Measurements from ENCODE around the gene SEC14L1. TPM values are rescaled to one million over a fixed set of nuclear protein-coding genes. Genes with fewer than 3 reads are reported as not detected.
A peak's percentile ranks its signal among the peaks of the same experiment; 100 is the strongest.

SEC14L1 gene
- total and polyA plus RNA-seq, 2 of the 8 experiments (the other 6 are each of a cell fraction or from before 2014, with no cell fraction given): 27.2 to 74.4 TPM

DNA sequence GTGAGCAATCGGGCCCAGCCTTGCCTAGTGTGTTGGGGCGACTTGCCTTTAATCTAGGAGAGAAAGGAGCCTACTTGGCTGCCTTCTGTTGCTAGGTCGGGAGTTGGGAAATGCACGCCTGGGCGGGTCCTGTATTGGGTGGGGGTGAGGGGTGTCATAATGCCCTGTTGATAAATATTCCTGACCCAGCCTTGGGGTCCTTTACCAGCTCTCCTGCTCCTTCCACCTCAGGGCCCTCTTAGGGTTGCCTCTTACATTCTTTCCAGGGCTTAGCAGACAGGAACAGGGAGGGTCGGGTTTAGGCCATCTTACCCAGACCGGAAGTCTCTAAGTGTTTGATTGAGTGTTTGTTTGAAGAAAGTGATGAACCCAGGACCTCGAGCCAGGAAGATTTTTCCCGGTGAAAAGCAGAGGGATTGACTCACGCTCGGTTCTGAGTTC is 112.9 kb downstream of the SEC14L1 start:
- WGBS, 2 experiments (ENCODE audit: extremely low coverage in 1 of 2, insufficient coverage in 1 of 2, insufficient read length in 1 of 2, insufficient replicate concordance in 2 of 2, low coverage in 1 of 2, low lambda C conversion rate in 2 of 2, missing lambda C conversion rate in 1 of 2): 78% methylated on average over 11 of the region's 11 CpGs; no CpG with 5 or more reads in 1 of the 2 experiments
- Histone ChIP-seq H3K79me2 (ENCODE audit: control insufficient read depth in 1 of 2, insufficient read depth in 2 of 2, low read length in 2 of 2) (no peaks in the 10 kb centered on the region), H4K91ac (replicated peaks; ENCODE audit: insufficient read length, low read length) (no peak overlapping the region), H3K9me3 (ENCODE audit: insufficient read depth in 2 of 2, low read depth in 1 of 2, low read length in 1 of 2) (no peaks in the 10 kb centered on the region), H3K23me2 (ENCODE audit: low read depth, low read length) (peaks cover 5% of the 10 kb centered on the region; the same call in 1 of the 2 replicates), H4K5ac (ENCODE audit: insufficient read length, low read depth, low read length) (no peak overlapping the region), H3K18ac (ENCODE audit: extremely low read depth, low read length) (no peak overlapping the region; the same call in none of the 2 replicates), H3K27me3 (replicated peaks in 1 of 4; ENCODE audit: control insufficient read depth in 3 of 4, extremely low read depth in 1 of 4, insufficient read depth in 3 of 4, low read length in 3 of 4) (peaks cover 0 to under 1% (median 0%) of the 10 kb centered on the region in 4 experiments; a peak in 1 of 7 replicates), H2BK15ac (ENCODE audit: low read length) (0 out of 2 replicates have a peak overlapping the region, but pooled peaks have one; percentile 16), H2BK20ac (ENCODE audit: low read length) (no peak overlapping the region), H2BK120ac (replicated peaks; ENCODE audit: low read depth, low read length) (no peak overlapping the region), H2AK5ac (ENCODE audit: low read depth, low read length) (no peak overlapping the region), H2BK12ac (ENCODE audit: low read depth, low read length) (no peak overlapping the region), H3K79me1 (ENCODE audit: low read depth, low read length) (no peaks in the 10 kb centered on the region), H3K36me3 (ENCODE audit: control insufficient read depth in 2 of 4, insufficient read depth in 4 of 4, low read length in 3 of 4) (no peaks in the 10 kb centered on the region), H3K56ac (replicated peaks; ENCODE audit: insufficient read length, low read depth, low read length) (no peak overlapping the region), H3K14ac (ENCODE audit: insufficient read length) (no peak overlapping the region), H3K9ac (replicated peaks in 1 of 4; ENCODE audit: extremely low read depth in 1 of 4, low read depth in 3 of 4, low read length in 3 of 4) (no peak overlapping the region), H3K4me3 (ENCODE audit: extremely low read depth in 1 of 4, insufficient read depth in 2 of 4, low read depth in 3 of 4, low read length in 4 of 4) (no peak overlapping the region), H4K20me1 (replicated peaks in 1 of 2; ENCODE audit: control insufficient read depth in 1 of 2, insufficient read depth in 2 of 2, low read length in 2 of 2) (no peaks in the 10 kb centered on the region), H3K4me2 (ENCODE audit: insufficient read depth in 1 of 2, low read depth in 2 of 2, low read length in 2 of 2) (no peak overlapping the region), H4K8ac (ENCODE audit: extremely low read depth, insufficient read depth, low read length) (no peak overlapping the region), H3K4me1 (replicated peaks in 1 of 4; ENCODE audit: control insufficient read depth in 3 of 4, insufficient read depth in 4 of 4, low read length in 3 of 4) (peaks cover 4 to 10% (median 5%) of the 10 kb centered on the region in 4 experiments; a peak in 6 of 7 replicates), H2BK5ac (ENCODE audit: low read depth, low read length) (no peak overlapping the region), H2AFZ (ENCODE audit: low read length) (no peak overlapping the region), H3K27ac (ENCODE audit: low read depth, low read length) (no peak overlapping the region), H3K23ac (ENCODE audit: insufficient read length) (no peak overlapping the region), H3K4ac (replicated peaks; ENCODE audit: insufficient read length, low read depth, low read length) (no peak overlapping the region)
- FAIRE-seq (no peak), DNase-seq (ENCODE audit: low read depth in 1 of 2, low spot score in 2 of 2) (no peak)
- POLR2A ChIA-PET (ENCODE audit: partially characterized antibody): no interaction called here
- CTCF ChIA-PET (ENCODE audit: partially characterized antibody): interaction anchor here (0.6 to 3.9 kb wide), 7 partner anchors 12 to 1961 kb away, joined by 3 to 20 read pairs (median 9); no protein-coding TSS in a partner anchor
